CD8-positive, alpha-beta memory T cell (primary cell): ENCODE measurements around the gene DDX59. TPM values are rescaled to one million over a fixed set of nuclear protein-coding genes. Genes with fewer than 3 reads are reported as not detected.

ENCODE experiments used
- polyA plus RNA-seq: library from polyadenylated mRNA; unstranded; fragments of 300-500 nt; fragmentation: Illumina TruSeq; gene quantifications from one replicate; pipeline ENCODE4 v1.2.3, GENCODE V29; 2021
- total RNA-seq, 2 experiments: library from RNA; stranded (reverse); gene quantifications; one replicate each; pipeline ENCODE4 v1.2.3, GENCODE V29; 2021

The DDX59 gene
- total and polyA plus RNA-seq, 3 experiments from 2014 or later, result 19.0 to 23.4 (median 22.5) TPM

Other genes with a start within 250 kb of the DDX59 start
- gene KIF14, start 49.2 kb downstream of the DDX59 start, total RNA-seq, result 1 to 10 TPM; 9.3 TPM
- not detected for gene KIF14, start 49.2 kb downstream of the DDX59 start, polyA plus RNA-seq
- 1 to 10 TPM; 2.7 to 3.1 TPM for gene CAMSAP2, start 69.0 kb upstream of the DDX59 start, total RNA-seq
- gene CAMSAP2, start 69.0 kb upstream of the DDX59 start, polyA plus RNA-seq, result 0.35 TPM
- under 1 TPM; 0.18 to 0.44 TPM for gene GPR25, start 203.1 kb upstream of the DDX59 start, total RNA-seq
- gene GPR25, start 203.1 kb upstream of the DDX59 start, polyA plus RNA-seq, result 34.0 TPM
- gene INAVA, start 225.0 kb upstream of the DDX59 start, total RNA-seq, result under 1 TPM; 0.09 to 0.24 TPM
- 0.37 TPM for gene INAVA, start 225.0 kb upstream of the DDX59 start, polyA plus RNA-seq